Colonic mucosa (tissue), 4 donors: ENCODE measurements around the gene ITGA6. TPM values are rescaled to one million over a fixed set of nuclear protein-coding genes. Genes with fewer than 3 reads are reported as not detected.

Source experiments
- DNase-seq: peaks from one replicate; pipeline ENCODE4 v3.0.0-alpha.2; 2020
- H3K27ac ChIP-seq: fragments of 200-600 bp; one replicate; pipeline ENCODE4 v1.8.0; 2021
- H3K27me3 ChIP-seq: fragments of 200-600 bp; one replicate; pipeline ENCODE4 v1.8.0; 2021
- H3K36me3 ChIP-seq: fragments of 200-600 bp; one replicate; pipeline ENCODE4 v1.8.0; 2021
- H3K4me1 ChIP-seq: fragments of 200-600 bp; one replicate; pipeline ENCODE4 v1.8.0; 2021; ENCODE audit warnings: mild to moderate bottlenecking
- H3K4me3 ChIP-seq: fragments of 200-600 bp; one replicate; pipeline ENCODE4 v1.8.0; 2021
- H3K9ac ChIP-seq, 2 donors: one replicate each; pipeline ENCODE4 v1.7.0; 2013; ENCODE audit warnings: control low read depth in 2 of 2, low read depth in 2 of 2, low read length in 2 of 2
- H3K9me3 ChIP-seq: fragments of 200-600 bp; one replicate; pipeline ENCODE4 v1.8.0; 2021
- CTCF ChIP-seq: fragments of 200-600 bp; IDR thresholded peaks from one replicate; pipeline ENCODE4 v1.8.0; 2022; ENCODE audit warnings: antibody characterized with exemption, mild to moderate bottlenecking
- intact Hi-C: fragments of 100-400 bp; cut with DNase I; formaldehyde crosslinking; loops from one replicate; pipeline ENCODE4 v1.14.1; 2022
- total RNA-seq, 2 donors: library from RNA; stranded (reverse); fragmentation: NEBNext Ultra II Directional in 1 of 2; extraction: Animal tissue kit (Norgen Biotek cat#: 25700) in 1 of 2; gene quantifications; one replicate each; pipeline ENCODE4 v1.2.1, GENCODE V29; 2021
- donor health status: healthy.
- donor health status: DM: no; HTN: no; CAD: no.
- donor health status: DM: no; HTN: no; CAD: no.

ITGA6 gene
- total RNA-seq, 2 donors from 2014 or later = 174 to 186 TPM

- Histone ChIP-seq H3K4me1 (no peaks in the 10 kb centered on the region), H3K27ac (no peak overlapping the region)
- intact Hi-C loops = no loop called here
These were observed 27.2 kb downstream of the ITGA6 start for GRCh38 chr2:172454404-172455120.

GRCh38 chr2:172455121-172455515 lies 27.7 kb downstream of the ITGA6 start:
- Histone ChIP-seq H3K9me3 (no peaks in the 10 kb centered on the region), H3K27ac (peak overlapping the region; percentile 3), H3K4me1 (no peaks in the 10 kb centered on the region), H3K9ac (peak overlapping the region in 1 of 2 donors; percentile 43), H3K27me3 (no peaks in the 10 kb centered on the region), H3K4me3 (no peak overlapping the region), H3K36me3 (no peaks in the 10 kb centered on the region)
- no peak for DNase-seq
- intact Hi-C loops = no loop called here
- no peak for TF ChIP-seq CTCF

More at GRCh38 chr2:172454404-172455120, 27.2 kb downstream of the ITGA6 start:
- DNase-seq = no peak
- no peak overlapping the region for H3K4me3 ChIP-seq
- peak overlapping the region in 1 of 2 donors; percentile 43 for H3K9ac ChIP-seq
- H3K27me3 ChIP-seq = no peaks in the 10 kb centered on the region
- no peak for TF ChIP-seq CTCF
- H3K36me3 ChIP-seq = no peaks in the 10 kb centered on the region
- no peaks in the 10 kb centered on the region for H3K9me3 ChIP-seq

- Histone ChIP-seq H3K4me1 (no peaks in the 10 kb centered on the region), H3K9me3 (no peaks in the 10 kb centered on the region), H3K27ac (peak overlapping the region; percentile 3), H3K4me3 (no peak overlapping the region), H3K27me3 (no peaks in the 10 kb centered on the region), H3K36me3 (no peaks in the 10 kb centered on the region), H3K9ac (peak overlapping the region in 1 of 2 donors; percentile 43)
- no peak for TF ChIP-seq CTCF
- DNase-seq = no peak
- intact Hi-C loops = no loop called here
These were observed 28.6 kb downstream of the ITGA6 start for GRCh38 chr2:172456002-172456401.

GRCh38 chr2:172457536-172457935 lies 30.1 kb downstream of the ITGA6 start:
- Histone ChIP-seq H3K9me3 (no peaks in the 10 kb centered on the region), H3K4me3 (no peak overlapping the region), H3K4me1 (peaks cover 5% of the 10 kb centered on the region), H3K27me3 (no peaks in the 10 kb centered on the region), H3K36me3 (no peaks in the 10 kb centered on the region), H3K9ac (no peak overlapping the region), H3K27ac (no peak overlapping the region)
- DNase-seq = no peak
- intact Hi-C loops = no loop called here
- no peak for TF ChIP-seq CTCF

GRCh38 chr2:172458561-172459124 lies 31.3 kb downstream of the ITGA6 start:
- Histone ChIP-seq H3K27ac (no peak overlapping the region), H3K4me3 (no peak overlapping the region), H3K27me3 (no peaks in the 10 kb centered on the region), H3K9ac (no peak overlapping the region), H3K9me3 (no peaks in the 10 kb centered on the region), H3K36me3 (no peaks in the 10 kb centered on the region), H3K4me1 (peaks cover 11% of the 10 kb centered on the region)
- intact Hi-C loops = no loop called here
- TF ChIP-seq CTCF = no peak
- no peak for DNase-seq
